ENCODE measurements around the gene CTR9.
"Not testable (repeated sequence)": the region's sequence is repeated elsewhere in the genome, so short reads cannot be mapped to it uniquely, and the experiment has no call there.

Gene CTR9

GRCh38 chr11:10808553-10809372 is 57.7 kb downstream of the CTR9 start, which contains the start of gene EIF4G2:
Gene EIF4G2 (minus strand): TSS chr11:10808926.
- ChIA-PET CTCF (interaction anchor here (0.9 to 3.2 kb wide), 15 partner anchors 8 to 125 kb away, joined by 3 to 13 read pairs (median 4); partner anchors contain the start of gene ZBED5), POLR2A (interaction anchor here (0.6 to 2.8 kb wide), 11 partner anchors 9 to 111 kb away, joined by 3 to 47 read pairs (median 4); partner anchors contain the start of genes CTR9 and ZBED5)
- no peaks in the 10 kb centered on the region for H3K27me3 ChIP-seq (replicated peaks in 2 of 5; ENCODE audit: control insufficient read depth in 4 of 5, insufficient read depth in 5 of 5, low read length in 4 of 5)
- peak within 1 kb of the TSS; percentile 98 to 99 for H3K27ac ChIP-seq (ENCODE audit: insufficient read depth in 1 of 2, low read depth in 1 of 2, low read length in 2 of 2, poor library complexity in 1 of 2, severe bottlenecking in 2 of 2)
- no peaks in the 10 kb centered on the region for H3K9me3 ChIP-seq (ENCODE audit: control extremely low read depth in 1 of 5, control insufficient read depth in 4 of 5, insufficient read depth in 2 of 5, low read depth in 1 of 5, low read length in 4 of 5)
- DNase-seq, result peak; percentile 98 to 100 (median 99)
- WGBS (ENCODE audit: insufficient coverage), result 0% methylated on average over 54 of the region's 65 CpGs
- peak within 1 kb of the TSS; percentile 84 to 100 (median 99) for H3K4me3 ChIP-seq (ENCODE audit: control insufficient read depth in 1 of 7, extremely low read depth in 1 of 7, insufficient read depth in 4 of 7, low read depth in 2 of 7, low read length in 6 of 7)
- peaks cover 18 to 37% (median 28%) of the 10 kb centered on the region in 4 experiments for H3K36me3 ChIP-seq (ENCODE audit: control insufficient read depth in 4 of 4, insufficient read depth in 4 of 4, low read length in 3 of 4)
- H3K4me1 ChIP-seq (ENCODE audit: control extremely low read depth in 1 of 4, control insufficient read depth in 4 of 4, insufficient read depth in 4 of 4, low read length in 3 of 4), result peaks cover 6 to 34% (median 20%) of the 10 kb centered on the region in 4 experiments

- Histone ChIP-seq H3K4me1 (ENCODE audit: control extremely low read depth in 1 of 4, control insufficient read depth in 4 of 4, insufficient read depth in 4 of 4, low read length in 3 of 4) (peaks cover 6 to 34% (median 20%) of the 10 kb centered on the region in 4 experiments), H3K9me3 (ENCODE audit: control extremely low read depth in 1 of 5, control insufficient read depth in 4 of 5, insufficient read depth in 2 of 5, low read depth in 1 of 5, low read length in 4 of 5) (no peaks in the 10 kb centered on the region), H3K4me3 (ENCODE audit: control insufficient read depth in 1 of 7, extremely low read depth in 1 of 7, insufficient read depth in 4 of 7, low read depth in 2 of 7, low read length in 6 of 7) (peak overlapping the region; percentile 84 to 100 (median 99)), H3K27ac (ENCODE audit: insufficient read depth in 1 of 2, low read depth in 1 of 2, low read length in 2 of 2, poor library complexity in 1 of 2, severe bottlenecking in 2 of 2) (peak overlapping the region; percentile 88 to 99), H3K36me3 (ENCODE audit: control insufficient read depth in 4 of 4, insufficient read depth in 4 of 4, low read length in 3 of 4) (peaks cover 11 to 29% (median 21%) of the 10 kb centered on the region in 4 experiments), H3K27me3 (replicated peaks in 2 of 5; ENCODE audit: control insufficient read depth in 4 of 5, insufficient read depth in 5 of 5, low read length in 4 of 5) (no peaks in the 10 kb centered on the region)
- POLR2A ChIA-PET, result interaction anchor here (0.6 to 2.8 kb wide), 10 partner anchors 10 to 111 kb away, joined by 3 to 47 read pairs (median 4); partner anchors contain the start of genes CTR9 and ZBED5
- WGBS (ENCODE audit: insufficient coverage), result 0% methylated on average over 10 of the region's 29 CpGs
- no peak for DNase-seq
- CTCF ChIA-PET, result interaction anchor here (0.9 to 3.2 kb wide), 15 partner anchors 9 to 125 kb away, joined by 3 to 13 read pairs (median 4); partner anchors contain the start of gene ZBED5
Observed at GRCh38 chr11:10809373-10810160, 58.5 kb downstream of the CTR9 start.

GRCh38 chr11:10813945-10814344 is 62.9 kb downstream of the CTR9 start:
- DNase-seq, result no peak
- Histone ChIP-seq H3K9me3 (ENCODE audit: control extremely low read depth in 1 of 5, control insufficient read depth in 4 of 5, insufficient read depth in 2 of 5, low read depth in 1 of 5, low read length in 4 of 5) (no peaks in the 10 kb centered on the region), H3K4me3 (ENCODE audit: control insufficient read depth in 1 of 7, extremely low read depth in 1 of 7, insufficient read depth in 4 of 7, low read depth in 2 of 7, low read length in 6 of 7) (no peak overlapping the region), H3K27me3 (replicated peaks in 2 of 5; ENCODE audit: control insufficient read depth in 4 of 5, insufficient read depth in 5 of 5, low read length in 4 of 5) (no peaks in the 10 kb centered on the region), H3K4me1 (ENCODE audit: control extremely low read depth in 1 of 4, control insufficient read depth in 4 of 4, insufficient read depth in 4 of 4, low read length in 3 of 4) (peaks cover 0 to 9% (median 5%) of the 10 kb centered on the region in 4 experiments), H3K27ac (ENCODE audit: insufficient read depth in 1 of 2, low read depth in 1 of 2, low read length in 2 of 2, poor library complexity in 1 of 2, severe bottlenecking in 2 of 2) (no peak overlapping the region), H3K36me3 (ENCODE audit: control insufficient read depth in 4 of 4, insufficient read depth in 4 of 4, low read length in 3 of 4) (no peaks in the 10 kb centered on the region)
- POLR2A ChIA-PET, result interaction anchor here (0.6 kb wide), 1 partner anchor 13 kb away, joined by 3 read pairs; no protein-coding TSS in a partner anchor
- CTCF ChIA-PET, result interaction anchor here (0.9 kb wide), 1 partner anchor 15 kb away, joined by 3 read pairs; no protein-coding TSS in a partner anchor

GRCh38 chr11:10818594-10818993 is 67.5 kb downstream of the CTR9 start:
- peaks cover 0 to 12% (median 3%) of the 10 kb centered on the region in 4 experiments for H3K4me1 ChIP-seq (ENCODE audit: control extremely low read depth in 1 of 4, control insufficient read depth in 4 of 4, insufficient read depth in 4 of 4, low read length in 3 of 4)
- no peak for DNase-seq
- POLR2A ChIA-PET, result interaction anchor here (0.7 kb wide), 1 partner anchor 14 kb away, joined by 3 read pairs; no protein-coding TSS in a partner anchor
- no peaks in the 10 kb centered on the region for H3K9me3 ChIP-seq (ENCODE audit: control extremely low read depth in 1 of 5, control insufficient read depth in 4 of 5, insufficient read depth in 2 of 5, low read depth in 1 of 5, low read length in 4 of 5)
- no peak overlapping the region for H3K27ac ChIP-seq (ENCODE audit: insufficient read depth in 1 of 2, low read depth in 1 of 2, low read length in 2 of 2, poor library complexity in 1 of 2, severe bottlenecking in 2 of 2)
- CTCF ChIA-PET, result interaction anchor here (1.6 kb wide), 1 partner anchor 26 kb away, joined by 4 read pairs; no protein-coding TSS in a partner anchor
- no peaks in the 10 kb centered on the region for H3K36me3 ChIP-seq (ENCODE audit: control insufficient read depth in 4 of 4, insufficient read depth in 4 of 4, low read length in 3 of 4)
- H3K27me3 ChIP-seq (replicated peaks in 2 of 5; ENCODE audit: control insufficient read depth in 4 of 5, insufficient read depth in 5 of 5, low read length in 4 of 5), result no peaks in the 10 kb centered on the region
- WGBS (ENCODE audit: insufficient coverage), result 100% methylated on average over 1 of the region's 1 CpG
- H3K4me3 ChIP-seq (ENCODE audit: control insufficient read depth in 1 of 7, extremely low read depth in 1 of 7, insufficient read depth in 4 of 7, low read depth in 2 of 7, low read length in 6 of 7), result no peak overlapping the region

- DNase-seq; CTCF ChIA-PET; H3K36me3 ChIP-seq (ENCODE audit: control insufficient read depth in 4 of 4, insufficient read depth in 4 of 4, low read length in 3 of 4); H3K4me3 ChIP-seq (ENCODE audit: control insufficient read depth in 1 of 7, extremely low read depth in 1 of 7, insufficient read depth in 4 of 7, low read depth in 2 of 7, low read length in 6 of 7); H3K9me3 ChIP-seq (ENCODE audit: control extremely low read depth in 1 of 5, control insufficient read depth in 4 of 5, insufficient read depth in 2 of 5, low read depth in 1 of 5, low read length in 4 of 5); H3K27me3 ChIP-seq (replicated peaks in 2 of 5; ENCODE audit: control insufficient read depth in 4 of 5, insufficient read depth in 5 of 5, low read length in 4 of 5): not testable (repeated sequence)
- peak overlapping the region in 1 of 2 experiments; percentile 69 for H3K27ac ChIP-seq (ENCODE audit: insufficient read depth in 1 of 2, low read depth in 1 of 2, low read length in 2 of 2, poor library complexity in 1 of 2, severe bottlenecking in 2 of 2)
- H3K4me1 ChIP-seq (ENCODE audit: control extremely low read depth in 1 of 4, control insufficient read depth in 4 of 4, insufficient read depth in 4 of 4, low read length in 3 of 4), result peaks cover 7 to 30% (median 12%) of the 10 kb centered on the region in 4 experiments
- 100% methylated on average over 1 of the region's 3 CpGs for WGBS (ENCODE audit: insufficient coverage)
- POLR2A ChIA-PET, result interaction anchor here (0.7 kb wide), 1 partner anchor 501 kb away, joined by 8 read pairs; no protein-coding TSS in a partner anchor
Observed at GRCh38 chr11:10822491-10822890, 71.4 kb downstream of the CTR9 start.

- Histone ChIP-seq H3K27me3 (replicated peaks in 2 of 5; ENCODE audit: control insufficient read depth in 4 of 5, insufficient read depth in 5 of 5, low read length in 4 of 5) (no peaks in the 10 kb centered on the region), H3K27ac (ENCODE audit: insufficient read depth in 1 of 2, low read depth in 1 of 2, low read length in 2 of 2, poor library complexity in 1 of 2, severe bottlenecking in 2 of 2) (peak overlapping the region; percentile 69 to 77), H3K36me3 (ENCODE audit: control insufficient read depth in 4 of 4, insufficient read depth in 4 of 4, low read length in 3 of 4) (no peaks in the 10 kb centered on the region), H3K4me3 (ENCODE audit: control insufficient read depth in 1 of 7, extremely low read depth in 1 of 7, insufficient read depth in 4 of 7, low read depth in 2 of 7, low read length in 6 of 7) (peak overlapping the region in 5 of 7 experiments; percentile 19 to 67 (median 48)), H3K9me3 (ENCODE audit: control extremely low read depth in 1 of 5, control insufficient read depth in 4 of 5, insufficient read depth in 2 of 5, low read depth in 1 of 5, low read length in 4 of 5) (no peaks in the 10 kb centered on the region), H3K4me1 (ENCODE audit: control extremely low read depth in 1 of 4, control insufficient read depth in 4 of 4, insufficient read depth in 4 of 4, low read length in 3 of 4) (peaks cover 7 to 30% (median 12%) of the 10 kb centered on the region in 4 experiments)
- peak in 2 of 3 donors; percentile 85 to 91 for DNase-seq
- WGBS (ENCODE audit: insufficient coverage), result 13% methylated on average over 1 of the region's 2 CpGs
- POLR2A ChIA-PET, result no interaction called here
- CTCF ChIA-PET, result interaction anchor here (0.8 kb wide), 1 partner anchor 12 kb away, joined by 3 read pairs; no protein-coding TSS in a partner anchor
Observed at GRCh38 chr11:10823152-10823579, 72.1 kb downstream of the CTR9 start.

Measured in common myeloid progenitor, CD34-positive (primary cell).